Esophagus mucosa (tissue), 1 donor: ENCODE results near the gene FOXA1. TPM values are rescaled to one million over a fixed set of nuclear protein-coding genes. Genes with fewer than 3 reads are reported as not detected.

Experiments used
- ATAC-seq: fragments of 200-7000 bp; cut with Tn5 transposase; one replicate; pipeline ENCODE4 v1.9.1; 2020
- total RNA-seq: library from RNA; stranded (reverse); gene quantifications from one replicate; pipeline ENCODE4 v1.2.4, GENCODE V29; 2023
- donor health status: DM: yes; HTN: yes; CAD: no.

Gene FOXA1
- 14.6 TPM for total RNA-seq

DNA sequence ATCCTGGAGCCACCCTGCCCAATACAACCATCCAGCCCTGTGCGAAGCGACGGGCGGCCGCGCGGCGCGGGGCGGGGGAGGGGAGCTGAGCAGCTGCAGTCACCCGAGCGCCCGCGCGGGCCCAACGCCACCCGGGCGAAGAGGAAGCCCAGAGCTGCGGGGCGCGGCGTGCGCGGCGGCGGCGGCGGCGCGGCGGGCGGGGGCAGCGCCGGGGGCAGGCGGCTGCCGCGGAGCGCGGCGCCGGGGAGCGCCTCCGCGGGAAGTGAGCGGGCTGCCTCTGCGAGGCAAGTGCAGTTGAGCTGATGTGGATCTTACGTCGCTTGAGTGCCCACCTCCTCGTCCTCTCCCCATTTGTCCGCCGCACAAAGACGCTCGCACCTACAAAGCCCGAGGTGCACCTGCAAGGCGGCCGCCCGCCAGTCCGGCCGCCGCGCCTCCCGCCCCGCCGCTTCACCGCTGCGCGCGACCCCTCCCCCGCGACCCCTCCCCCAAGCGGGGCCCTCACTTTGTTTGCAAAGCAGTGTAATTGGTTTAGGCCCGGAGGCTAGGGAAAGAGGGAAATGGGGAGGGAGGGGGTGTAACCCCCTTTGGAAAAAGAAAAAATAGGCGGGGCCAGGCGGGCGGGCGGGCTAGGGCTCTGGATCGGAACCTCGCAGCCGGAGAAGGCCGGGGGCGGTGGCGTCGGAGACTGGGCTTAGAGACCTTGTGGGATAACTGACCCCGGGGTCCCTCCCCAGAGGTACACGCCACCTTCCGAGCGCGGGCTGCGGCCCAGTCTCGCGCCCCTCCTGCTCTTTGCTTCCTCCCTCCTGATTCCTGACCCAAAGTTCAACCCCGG is at the start of gene FOXA1, which contains the start of gene TTC6:
TSS of gene FOXA1 (minus strand) at position 279 of the 838 bp plus-strand sequence. CDS start at position 2, 277 bp downstream.
TSS of gene TTC6 (plus strand) at position 659 of the 838 bp plus-strand sequence. CDS start 26,436 bp downstream, outside the sequence.
- peak; percentile 47 for ATAC-seq

DNA sequence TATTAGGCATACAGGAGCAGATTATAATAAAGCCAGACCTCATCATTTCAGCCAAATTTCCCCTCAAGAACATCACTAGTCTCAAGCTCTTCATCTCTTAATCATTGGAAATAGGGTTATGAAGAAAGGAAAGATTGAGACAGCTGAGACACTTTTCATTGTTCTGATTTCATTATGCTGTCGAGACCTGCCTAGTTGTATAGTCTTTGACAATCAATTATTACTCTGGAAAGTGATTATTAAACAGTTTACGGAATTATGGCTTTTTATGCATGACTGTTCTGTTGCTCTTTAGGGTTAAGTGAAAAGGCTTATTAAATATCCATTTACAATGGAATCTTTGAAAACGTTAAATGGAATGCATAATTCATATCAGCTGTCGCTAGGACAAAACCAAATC is 48.7 kb upstream of the FOXA1 start:
- no peak for ATAC-seq

DNA sequence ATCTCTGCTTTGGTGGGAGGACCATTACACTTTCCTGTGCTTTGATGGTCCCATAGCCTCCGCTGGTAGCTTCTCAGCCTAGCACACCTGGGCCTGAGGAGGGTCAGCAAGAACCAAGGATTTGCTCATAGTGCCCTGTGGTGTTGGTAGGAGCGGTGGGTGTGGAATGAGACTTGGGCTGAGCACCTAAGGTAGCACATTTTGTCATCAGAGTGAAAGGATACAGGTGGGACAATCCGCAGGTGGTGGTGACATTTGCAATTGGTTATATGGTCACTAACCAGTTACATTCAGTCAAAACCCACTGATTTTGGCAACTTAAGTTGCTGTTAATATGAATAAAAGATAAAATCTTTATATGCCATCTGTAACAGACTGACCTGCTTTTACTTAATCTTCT is 47.1 kb upstream of the FOXA1 start:
- no peak for ATAC-seq

DNA sequence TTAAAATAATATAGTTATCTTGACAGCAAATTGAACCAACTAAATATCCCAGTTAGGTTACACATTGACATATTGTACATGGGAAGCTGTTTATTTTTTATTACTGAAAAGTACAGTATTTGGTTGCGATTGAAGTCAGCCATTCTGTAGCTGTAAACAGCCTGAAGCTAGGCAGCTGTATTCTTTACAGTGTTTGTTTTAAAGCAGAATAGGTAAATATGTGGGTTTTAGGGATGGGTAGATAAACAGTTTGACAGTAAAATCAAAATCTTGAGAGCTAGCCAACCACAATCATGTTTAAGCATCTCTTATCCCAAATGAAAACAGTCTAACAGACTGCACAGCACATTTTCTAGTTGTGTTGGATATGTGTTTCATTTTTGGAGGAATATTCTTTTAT is 46.1 kb upstream of the FOXA1 start:
- ATAC-seq, result no peak

DNA sequence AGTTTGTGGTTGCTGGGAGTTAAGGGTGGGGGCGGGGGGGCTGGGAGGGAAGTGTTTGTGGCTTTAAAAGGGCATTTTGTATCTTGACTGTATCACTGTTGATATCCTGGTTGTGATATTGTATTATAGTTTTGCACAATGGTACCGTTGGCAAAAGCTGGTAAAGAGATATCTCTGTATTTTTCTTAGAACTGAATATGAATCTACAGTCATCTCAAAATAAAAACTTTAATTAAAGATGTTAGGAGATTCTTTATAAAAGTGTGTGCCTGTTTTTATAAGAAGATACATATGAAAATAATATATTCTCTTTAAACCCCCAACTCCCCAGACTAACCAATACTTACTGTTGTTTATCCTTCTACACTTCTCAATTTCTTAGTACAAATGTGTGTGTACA is 43.5 kb upstream of the FOXA1 start:
- no peak for ATAC-seq

DNA sequence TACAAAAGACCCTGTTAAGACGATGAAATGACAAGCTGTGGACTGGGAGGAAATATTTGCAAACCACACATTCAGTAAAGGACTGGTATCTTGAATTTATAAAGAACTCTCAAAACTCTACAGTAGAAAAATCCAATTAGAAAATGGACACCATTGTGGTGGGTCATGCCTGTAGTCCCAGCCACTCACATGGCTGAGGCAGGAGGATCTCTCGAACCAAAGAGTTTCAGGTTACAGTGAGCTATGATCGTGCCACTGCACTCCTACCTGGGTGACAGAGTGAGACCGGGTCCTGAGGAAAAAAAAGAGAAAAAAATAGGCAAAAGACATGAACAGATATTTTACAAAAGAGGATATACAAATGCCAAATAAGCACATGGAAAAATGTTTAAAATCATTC is 42.3 kb upstream of the FOXA1 start:
- ATAC-seq, result no peak

DNA sequence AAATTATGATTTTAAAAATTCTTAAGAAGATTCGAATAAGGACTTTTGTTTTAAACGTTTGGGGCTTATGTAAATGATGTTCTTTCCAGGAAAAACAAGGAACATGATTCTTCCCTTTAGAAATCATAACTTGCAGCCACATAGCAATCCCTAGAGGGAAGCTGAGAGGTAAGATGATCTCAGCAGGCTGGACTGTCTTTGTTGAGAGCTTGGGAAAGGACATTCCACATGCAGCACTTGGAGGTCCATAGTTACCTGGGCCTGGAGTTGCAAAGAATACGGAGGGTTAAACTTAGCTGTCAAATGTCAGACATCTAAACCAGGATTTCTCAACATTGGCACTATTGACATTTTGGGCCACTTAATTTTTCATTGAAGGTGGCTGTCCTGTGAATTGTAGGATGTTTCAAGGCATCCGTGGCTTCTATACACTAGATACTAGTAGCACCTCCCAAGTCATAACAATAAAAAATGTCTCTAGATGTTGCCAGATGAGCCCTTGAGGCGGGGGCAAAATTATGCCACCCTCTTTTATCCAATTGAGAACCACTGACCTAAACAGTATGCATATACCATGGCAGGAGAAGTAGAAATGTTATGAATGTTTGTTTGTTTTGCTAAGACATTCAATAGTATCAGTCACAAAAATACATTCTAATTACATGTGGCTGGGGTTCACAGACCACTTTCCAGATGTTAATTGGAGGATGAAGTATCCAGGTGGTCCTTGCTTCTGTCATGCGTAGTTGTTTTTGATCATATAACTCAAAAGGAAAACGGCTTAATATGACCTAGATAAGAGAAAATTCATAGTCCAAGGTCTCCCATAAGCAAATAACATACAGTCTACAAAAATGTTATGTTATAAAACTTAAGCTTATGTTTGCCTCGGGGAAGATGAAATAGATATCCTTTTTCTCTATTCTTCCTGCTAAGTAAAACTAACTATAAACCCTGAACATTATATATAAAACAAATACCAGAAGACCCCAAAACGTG is 30.8 kb upstream of the FOXA1 start:
- no peak for ATAC-seq

DNA sequence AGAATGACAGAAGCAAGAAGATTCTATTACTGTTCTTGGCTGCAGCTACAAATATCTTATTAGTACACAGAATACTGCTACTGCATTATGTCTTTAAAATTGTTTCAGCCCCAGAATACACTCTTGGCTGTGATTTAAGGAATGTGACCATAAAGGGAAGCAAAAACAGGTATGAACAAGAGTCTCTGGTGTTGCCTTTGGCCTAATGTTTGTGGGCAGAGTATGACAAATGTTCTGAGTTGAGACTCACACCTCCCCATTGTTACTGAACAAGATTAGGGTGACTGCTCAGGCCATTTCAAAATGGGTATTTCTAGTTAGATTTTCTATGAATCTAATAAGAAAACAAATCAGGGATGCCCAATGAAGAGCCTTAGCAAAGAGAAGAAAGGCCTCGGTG is 28.9 kb upstream of the FOXA1 start:
- ATAC-seq, result peak; percentile 96

DNA sequence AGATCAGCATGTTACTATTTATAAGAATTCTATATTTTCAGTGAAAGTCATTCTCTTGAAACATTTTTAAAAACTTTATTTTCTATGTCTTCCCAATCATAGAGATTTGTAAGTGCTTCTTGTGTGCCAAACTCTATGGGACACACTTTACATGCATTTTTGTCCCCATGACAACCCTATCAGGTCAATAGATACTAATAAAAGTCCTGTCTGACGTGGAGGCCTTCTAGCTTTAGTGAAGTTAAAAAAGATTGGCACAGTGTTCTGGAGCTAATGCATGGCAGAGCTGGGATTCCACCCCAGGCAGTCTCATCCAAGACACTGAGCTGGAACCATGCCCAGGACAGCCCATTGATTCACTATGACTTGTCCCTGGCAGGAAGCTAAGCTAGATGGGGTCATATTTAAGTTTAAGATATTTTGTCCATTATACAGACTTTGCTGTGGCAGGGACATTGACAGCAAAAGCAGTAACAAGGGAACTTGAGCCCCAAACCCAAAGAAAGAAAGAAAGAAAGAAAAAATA is 28.4 kb upstream of the FOXA1 start:
- ATAC-seq, result peak; percentile 92

DNA sequence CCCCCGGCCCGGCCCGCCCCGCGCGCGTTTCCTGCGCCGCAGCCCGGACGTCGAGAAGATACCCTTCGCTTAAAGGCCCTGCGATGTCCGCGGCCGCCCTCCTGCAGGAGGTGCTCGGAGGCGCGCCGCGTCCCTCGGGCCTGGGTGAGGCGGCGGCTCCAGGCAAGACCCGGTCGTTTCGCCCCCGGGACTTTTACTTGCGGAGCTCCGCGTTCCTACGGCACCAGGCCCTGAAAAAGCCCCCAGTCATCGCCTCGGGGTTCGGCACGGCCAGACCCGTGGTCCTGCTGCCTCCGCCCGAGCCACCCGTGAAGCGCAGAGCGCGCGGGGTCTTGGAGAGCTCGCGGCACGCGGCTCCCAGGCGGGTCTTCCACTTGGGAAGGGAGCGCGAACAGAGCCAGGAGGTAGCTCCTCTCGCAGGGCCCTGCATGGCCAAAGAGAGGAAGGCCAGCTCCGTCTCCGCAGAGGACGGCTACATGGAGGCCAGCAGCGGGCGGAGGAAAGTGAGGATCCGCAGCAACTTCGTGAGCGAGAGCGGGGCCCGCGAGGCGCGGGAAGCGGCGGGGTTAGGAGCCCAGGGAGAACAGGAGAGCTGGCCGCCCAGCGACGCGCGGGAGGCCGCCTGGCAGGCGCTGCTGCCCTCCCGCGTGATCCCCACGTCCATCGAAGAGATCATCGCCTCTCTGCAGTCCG is 27.3 kb upstream of the FOXA1 start:
- no peak for ATAC-seq

DNA sequence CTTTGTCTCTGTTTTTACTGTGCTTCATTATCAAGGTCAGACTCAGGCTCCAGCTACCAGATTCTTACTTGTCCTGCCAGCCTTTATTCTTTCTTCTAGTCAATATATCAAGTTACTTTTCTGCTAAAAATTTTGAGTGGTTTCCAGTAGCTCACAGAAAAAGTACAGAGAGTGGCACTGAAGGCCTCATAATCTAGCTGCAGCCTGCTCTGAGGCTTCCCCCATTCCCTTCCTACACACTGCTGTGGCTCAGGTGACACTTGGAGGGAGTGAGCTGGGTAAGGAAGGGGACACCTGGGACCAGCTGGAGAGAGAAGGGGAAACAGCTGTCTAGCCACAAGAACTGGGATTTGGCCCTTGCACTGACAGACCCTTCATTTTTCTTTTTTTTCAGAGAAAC is 25.8 kb upstream of the FOXA1 start:
- ATAC-seq, result no peak

DNA sequence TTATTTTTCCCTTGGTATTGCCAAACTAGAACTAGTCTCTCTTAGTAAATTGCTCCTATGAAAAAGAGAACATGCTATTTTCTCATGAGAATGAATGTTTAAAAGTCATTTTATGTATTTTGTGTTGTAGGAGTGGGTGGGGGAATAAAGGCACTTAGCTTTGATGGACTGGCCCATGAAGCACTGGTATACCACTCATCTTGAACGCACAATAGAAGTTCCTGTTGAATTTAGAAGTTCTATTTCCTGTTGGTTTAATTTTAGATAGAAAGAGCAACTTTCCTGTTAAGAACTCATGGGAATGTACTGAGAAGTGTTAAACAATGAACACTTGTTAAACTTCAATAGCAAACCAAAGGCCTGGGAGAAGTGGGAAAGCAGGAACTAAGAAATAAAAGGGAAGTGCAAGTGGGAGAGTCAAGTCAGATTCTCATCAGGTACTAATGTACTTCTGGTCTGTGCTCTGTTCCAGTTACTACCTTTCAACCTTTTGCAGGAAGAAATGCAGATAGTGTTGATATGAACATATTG is 23.5 kb upstream of the FOXA1 start:
- no peak for ATAC-seq

DNA sequence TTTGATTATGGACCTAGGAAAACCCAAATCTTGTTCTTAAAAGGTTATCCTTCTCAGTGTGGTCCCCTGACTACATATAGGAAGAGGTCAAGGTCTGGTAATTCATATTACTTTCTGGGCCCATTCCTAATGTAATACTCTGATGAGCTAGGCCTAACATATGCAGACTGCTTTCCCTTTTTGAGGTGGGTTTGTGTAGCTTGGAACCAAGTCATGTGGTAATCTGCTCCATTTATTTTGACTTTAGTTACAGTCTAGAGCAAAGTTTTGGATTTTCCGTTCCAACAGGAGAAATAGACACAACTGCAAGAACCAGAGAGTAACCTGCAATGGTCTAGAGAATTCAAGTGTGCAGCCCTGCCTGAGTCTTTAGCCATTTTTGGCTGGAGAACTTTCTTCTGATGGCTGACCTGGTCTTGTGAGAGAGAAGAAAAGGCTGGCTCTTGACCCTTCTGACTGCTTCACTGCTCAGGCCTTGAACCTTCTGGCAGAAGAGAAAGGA is 22.9 kb upstream of the FOXA1 start:
- ATAC-seq, result no peak

DNA sequence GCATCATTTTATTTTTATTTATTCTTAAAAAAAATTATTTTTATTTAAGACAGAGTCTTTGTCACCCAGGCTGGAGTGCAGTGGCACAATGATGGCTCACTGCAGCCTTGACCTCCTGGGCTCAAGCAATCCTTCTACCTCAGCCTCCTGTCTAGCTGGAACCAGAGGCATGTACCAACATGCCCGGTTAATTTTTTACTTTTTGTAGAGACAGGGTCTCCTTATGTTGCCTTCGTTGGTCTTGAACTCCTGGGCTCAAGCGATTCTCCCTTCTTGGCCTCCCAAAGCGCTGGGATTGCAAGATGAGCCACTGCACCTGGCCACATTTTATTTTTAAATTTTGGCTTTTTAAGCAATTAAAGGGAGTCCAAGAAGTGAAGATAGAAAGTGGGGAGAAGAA is 21.8 kb upstream of the FOXA1 start:
- ATAC-seq, result no peak

DNA sequence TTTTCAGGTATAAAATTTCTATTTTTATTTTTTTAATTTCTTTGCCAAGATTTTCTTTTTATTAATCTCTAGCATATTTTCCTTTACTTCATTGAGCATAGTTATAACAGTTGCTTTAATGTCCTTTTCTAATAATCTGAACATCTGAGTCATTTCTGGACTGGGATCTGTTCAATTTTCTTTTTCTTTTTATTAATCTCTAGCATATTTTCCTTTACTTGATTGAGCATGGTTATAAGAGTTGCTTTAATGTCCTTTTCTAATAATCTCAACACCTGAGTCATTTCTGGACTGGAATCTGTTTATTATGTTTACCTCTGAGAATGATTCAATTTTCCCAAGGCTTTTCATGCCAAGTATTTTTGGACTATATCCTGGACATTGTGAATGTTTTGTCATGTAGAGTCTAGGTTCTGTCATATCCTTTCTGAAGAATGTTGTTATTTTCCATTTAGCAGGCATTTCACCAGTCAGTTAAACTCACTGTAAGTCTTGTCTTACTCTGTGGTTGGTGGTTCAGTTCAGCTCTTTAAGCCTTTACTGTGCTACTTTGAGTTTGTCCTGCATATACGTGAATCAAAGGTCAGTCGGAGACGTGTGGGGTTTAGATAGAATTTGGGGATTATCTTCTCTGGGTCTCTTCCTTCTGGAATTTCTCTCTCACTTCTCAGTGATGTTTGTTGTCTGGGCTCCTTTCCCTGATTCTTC is 20.7 kb upstream of the FOXA1 start:
- ATAC-seq, result no peak

DNA sequence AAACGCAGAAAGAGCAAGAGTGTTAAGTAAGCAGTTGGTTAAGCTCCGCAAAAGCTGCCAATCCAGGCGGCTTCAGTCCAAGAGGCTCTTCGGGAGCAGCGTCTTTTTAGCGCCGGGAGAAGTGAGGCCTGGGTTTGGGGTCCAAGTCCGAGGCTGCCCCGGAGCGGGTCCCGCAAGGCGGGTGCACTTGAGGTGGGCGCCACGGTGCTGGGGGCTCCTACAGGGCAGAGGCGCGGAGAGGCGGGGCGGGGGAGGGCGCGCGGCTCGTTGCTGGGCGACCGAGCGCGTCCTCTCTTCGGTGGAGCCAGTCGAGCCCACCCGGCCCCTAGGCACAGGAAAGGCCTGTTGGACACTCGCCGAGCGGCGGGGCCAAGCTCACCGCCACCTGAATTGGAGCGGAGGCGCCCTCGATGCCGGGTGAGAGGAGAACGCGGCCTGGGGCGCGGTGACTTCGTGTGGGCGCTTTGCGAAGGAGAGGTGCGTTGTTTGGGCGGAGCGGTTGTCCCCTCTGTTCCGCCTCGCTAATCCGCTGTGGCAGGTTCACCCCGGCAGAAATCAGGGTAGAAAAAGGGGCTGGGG is 16.0 kb upstream of the FOXA1 start:
- ATAC-seq, result no peak

DNA sequence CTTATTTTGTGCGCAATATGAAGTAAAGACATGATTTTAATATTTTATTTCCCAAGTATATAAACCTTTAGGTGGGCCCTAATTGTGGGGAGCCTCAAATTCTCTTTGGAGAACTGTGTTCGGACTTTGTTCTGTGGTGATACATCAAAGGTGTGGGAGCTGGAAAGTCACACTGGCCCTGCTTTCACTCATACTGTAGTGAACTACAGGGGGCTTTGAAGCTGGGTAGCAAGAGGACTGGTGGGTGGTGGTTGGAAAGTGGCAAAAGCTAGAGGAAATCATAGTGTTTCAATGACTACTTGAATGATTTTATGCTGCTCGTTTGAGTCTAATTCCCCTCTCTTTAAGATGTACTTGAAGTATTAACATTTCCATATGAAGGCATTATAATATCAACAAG is 13.6 kb upstream of the FOXA1 start:
- ATAC-seq, result no peak

DNA sequence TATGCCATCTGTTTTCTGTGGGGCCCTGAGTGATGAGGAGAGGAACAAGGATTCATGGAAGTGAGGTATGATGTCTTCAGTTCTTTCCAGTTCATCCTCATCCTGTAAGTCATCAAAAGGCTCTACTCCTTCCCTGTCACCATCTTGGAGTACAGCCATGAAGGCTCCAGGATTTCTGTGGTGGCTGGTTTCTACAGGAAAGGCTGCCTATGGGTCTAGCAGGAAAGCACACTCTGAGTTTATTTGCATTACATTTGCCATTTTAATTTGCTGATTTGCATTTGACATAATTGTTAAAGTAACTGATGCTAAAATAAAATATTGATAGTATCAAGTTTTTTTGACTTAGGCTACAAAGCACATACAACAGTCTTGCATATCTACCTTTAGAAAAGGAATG is 11.6 kb upstream of the FOXA1 start:
- no peak for ATAC-seq

DNA sequence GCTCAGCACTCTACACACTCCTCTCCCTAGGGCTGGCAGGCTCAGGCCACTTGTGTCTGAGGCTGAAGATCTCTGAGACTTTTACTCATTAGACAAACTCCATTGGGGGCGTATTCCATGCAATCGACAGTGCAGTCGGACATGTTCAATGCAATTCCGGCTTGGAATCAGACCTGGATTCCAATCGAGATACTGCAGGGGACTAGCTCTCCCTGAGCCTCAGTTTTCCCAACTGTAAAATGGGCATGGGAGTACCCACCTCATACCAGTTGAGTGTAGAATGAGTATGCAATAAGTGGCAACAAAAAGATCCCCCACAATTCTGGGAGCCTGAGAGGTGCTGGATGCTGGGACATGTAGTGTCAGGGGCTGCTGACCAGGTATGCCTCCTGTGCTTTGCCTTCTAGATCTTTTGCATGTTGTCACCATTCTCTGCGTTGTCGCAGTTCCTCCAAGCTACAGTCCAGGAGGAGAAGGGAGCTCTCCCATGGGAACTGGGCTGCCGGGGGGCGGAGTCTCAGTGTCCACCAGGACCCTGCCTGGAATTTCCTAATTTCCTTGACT is 8.7 kb upstream of the FOXA1 start:
- no peak for ATAC-seq

DNA sequence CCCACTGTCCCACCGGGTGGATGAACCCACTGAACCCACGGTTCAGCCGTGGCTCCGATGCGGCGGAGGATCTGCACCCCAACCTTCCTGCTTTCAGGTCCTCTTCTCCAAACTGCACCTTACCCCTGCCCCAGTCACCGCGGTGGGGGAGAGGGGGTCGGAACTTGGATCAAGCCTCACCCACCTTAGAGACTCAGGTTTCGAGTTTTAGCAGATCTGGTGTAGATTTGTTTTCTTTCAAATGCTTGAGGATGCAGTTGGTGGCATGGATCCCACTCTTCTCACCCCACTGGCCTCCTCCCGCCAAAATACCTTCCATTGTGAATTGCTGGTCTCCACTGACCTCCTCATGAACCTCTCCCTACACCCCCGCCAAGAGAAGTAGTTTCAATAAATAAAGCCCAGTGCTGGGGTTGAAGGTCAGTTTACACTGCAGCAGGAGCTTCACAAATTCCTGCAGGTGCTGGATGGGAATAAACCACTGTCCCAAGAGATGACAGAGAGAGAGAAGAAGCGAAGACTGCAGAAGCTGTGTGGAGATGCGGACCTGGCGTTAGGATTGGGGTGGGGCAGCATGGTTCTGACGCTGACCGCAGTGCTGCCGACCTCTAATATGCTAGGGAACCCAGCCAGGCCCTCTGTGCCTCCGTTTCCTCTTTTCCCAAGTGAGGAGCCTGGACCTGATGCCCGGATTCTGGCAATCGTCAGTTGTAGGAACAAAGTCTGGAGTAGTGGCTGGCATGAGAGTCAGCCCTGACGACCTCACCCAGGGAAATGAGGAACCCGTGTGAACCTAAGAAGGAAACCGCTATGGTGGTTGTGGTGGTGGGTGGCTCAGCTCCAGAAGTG is 7.8 kb upstream of the FOXA1 start:
- ATAC-seq, result no peak
